ENCODE data around the gene CYFIP1. TPM values are rescaled to one million over a fixed set of nuclear protein-coding genes. Genes with fewer than 3 reads are reported as not detected.

The CYFIP1 gene
- total and polyA plus RNA-seq, 10 of the 15 experiments (the other 5 are each of a cell fraction or from before 2014, with no cell fraction given), result 3.5 to 46.2 (median 28.3) TPM

DNA sequence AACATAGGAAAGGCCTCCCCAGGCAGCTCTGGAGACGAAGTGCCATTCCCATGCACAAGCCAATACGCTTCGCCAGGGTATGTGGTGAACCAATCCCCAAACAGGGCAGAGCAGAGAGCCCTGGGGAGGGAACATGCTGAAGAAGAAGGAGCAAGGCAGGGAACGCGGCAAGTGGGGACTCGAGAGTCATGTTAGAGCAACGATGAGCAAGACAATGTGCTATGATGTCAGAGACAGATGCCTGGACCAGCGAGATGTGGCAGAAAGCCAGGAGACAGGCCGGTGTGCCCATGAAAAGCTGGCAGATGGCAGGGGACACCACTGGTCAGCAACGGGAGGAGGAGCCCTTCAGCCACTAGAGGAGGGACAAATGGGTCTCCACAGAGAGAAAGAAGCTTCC, 102.1 kb downstream of the CYFIP1 start:
- Histone ChIP-seq H3K4me3 (no peak overlapping the region), H2AFZ (ENCODE audit: control insufficient read depth, low read depth, low read length) (no peak overlapping the region), H3K4me1 (ENCODE audit: control insufficient read depth, insufficient read depth, low read length) (no peaks in the 10 kb centered on the region), H3K27me3 (replicated peaks in 1 of 2; ENCODE audit: control insufficient read depth in 2 of 2, insufficient read depth in 2 of 2, low read length in 1 of 2) (no peaks in the 10 kb centered on the region), H3K4me2 (ENCODE audit: control insufficient read depth, insufficient read depth) (no peak overlapping the region), H3K27ac (ENCODE audit: control insufficient read depth, insufficient read depth) (no peak overlapping the region), H3K9ac (ENCODE audit: control insufficient read depth, insufficient read depth, low read length) (no peak overlapping the region), H3K79me2 (ENCODE audit: control insufficient read depth, insufficient read depth, low read length) (no peaks in the 10 kb centered on the region), H4K20me1 (ENCODE audit: control insufficient read depth, insufficient read depth) (no peaks in the 10 kb centered on the region), H3K9me3 (replicated peaks; ENCODE audit: control insufficient read depth, insufficient read depth, low read length) (no peaks in the 10 kb centered on the region; the same call in 2 of the 3 replicates), H3K36me3 (ENCODE audit: control insufficient read depth in 2 of 2, insufficient read depth in 2 of 2, low read length in 1 of 2) (peaks cover 10 to 14% of the 10 kb centered on the region in 2 experiments; a peak in 3 of 4 replicates)
- no peak for FAIRE-seq
- intact Hi-C loops (cut with micrococcal nuclease; ENCODE audit: unreplicated experiment), result no loop called here
- SMC1A ChIA-PET (ENCODE audit: uncharacterized antibody, unreplicated experiment), result no interaction called here
- BruUV-seq (replicated peaks), result no TSS peak
- POLR2A ChIA-PET, result no interaction called here
- no peak for DNase-seq (ENCODE audit: low read depth, low spot score)
- WGBS (ENCODE audit: insufficient coverage, insufficient replicate concordance, low lambda C conversion rate, missing lambda C conversion rate), result 98% methylated on average over 10 of the region's 10 CpGs
- TF ChIP-seq CREM (IDR thresholded peaks at IDR 0.05; ENCODE audit: low read depth) (no peak), BRCA1 (IDR thresholded peaks at IDR 0.05; ENCODE audit: low read depth, low read length) (no peak), KAT2A (conservative IDR thresholded peaks at IDR 0.05; ENCODE audit: control insufficient read depth, low read depth, low read length) (no peak), SUPT20H (IDR thresholded peaks at IDR 0.05; ENCODE audit: borderline replicate concordance, control insufficient read depth, low read depth, low read length) (no peak), SMARCA5 (IDR thresholded peaks at IDR 0.05) (no peak), LARP7 (IDR thresholded peaks at IDR 0.05) (no peak), ZNF274 (IDR thresholded peaks at IDR 0.05; ENCODE audit: insufficient read depth, insufficient read length) (no peak), EZH2 (IDR thresholded peaks at IDR 0.05; ENCODE audit: borderline replicate concordance, control insufficient read depth, low read depth, low read length) (no peak), POLR2AphosphoS2 (IDR thresholded peaks at IDR 0.05; ENCODE audit: low read depth, low read length) (no peak), TCF12 (IDR thresholded peaks at IDR 0.05; ENCODE audit: low read depth, low read length) (no peak), SIN3A (IDR thresholded peaks at IDR 0.05; ENCODE audit: low read depth, low read length) (no peak), CHD2 (IDR thresholded peaks at IDR 0.05; ENCODE audit: borderline replicate concordance, low read depth, low read length) (no peak), ZNF384 (IDR thresholded peaks at IDR 0.05; ENCODE audit: borderline replicate concordance, low read depth, low read length) (no peak), ZZZ3 (IDR thresholded peaks at IDR 0.05; ENCODE audit: control insufficient read depth, insufficient read length, low read depth) (no peak), POU2F2 (IDR thresholded peaks at IDR 0.05; ENCODE audit: borderline replicate concordance, low read depth, low read length) (no peak), SRF (IDR thresholded peaks at IDR 0.05; ENCODE audit: low read depth in 2 of 2, low read length in 2 of 2) (no peak), ZSCAN29 (IDR thresholded peaks at IDR 0.05) (no peak)
- TF ChIP-seq, protein P1, sequence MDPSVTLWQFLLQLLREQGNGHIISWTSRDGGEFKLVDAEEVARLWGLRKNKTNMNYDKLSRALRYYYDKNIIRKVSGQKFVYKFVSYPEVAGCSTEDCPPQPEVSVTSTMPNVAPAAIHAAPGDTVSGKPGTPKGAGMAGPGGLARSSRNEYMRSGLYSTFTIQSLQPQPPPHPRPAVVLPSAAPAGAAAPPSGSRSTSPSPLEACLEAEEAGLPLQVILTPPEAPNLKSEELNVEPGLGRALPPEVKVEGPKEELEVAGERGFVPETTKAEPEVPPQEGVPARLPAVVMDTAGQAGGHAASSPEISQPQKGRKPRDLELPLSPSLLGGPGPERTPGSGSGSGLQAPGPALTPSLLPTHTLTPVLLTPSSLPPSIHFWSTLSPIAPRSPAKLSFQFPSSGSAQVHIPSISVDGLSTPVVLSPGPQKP (IDR thresholded peaks at IDR 0.05; ENCODE audit: low read depth, low read length), result no peak
- TF ChIP-seq, protein P2, sequence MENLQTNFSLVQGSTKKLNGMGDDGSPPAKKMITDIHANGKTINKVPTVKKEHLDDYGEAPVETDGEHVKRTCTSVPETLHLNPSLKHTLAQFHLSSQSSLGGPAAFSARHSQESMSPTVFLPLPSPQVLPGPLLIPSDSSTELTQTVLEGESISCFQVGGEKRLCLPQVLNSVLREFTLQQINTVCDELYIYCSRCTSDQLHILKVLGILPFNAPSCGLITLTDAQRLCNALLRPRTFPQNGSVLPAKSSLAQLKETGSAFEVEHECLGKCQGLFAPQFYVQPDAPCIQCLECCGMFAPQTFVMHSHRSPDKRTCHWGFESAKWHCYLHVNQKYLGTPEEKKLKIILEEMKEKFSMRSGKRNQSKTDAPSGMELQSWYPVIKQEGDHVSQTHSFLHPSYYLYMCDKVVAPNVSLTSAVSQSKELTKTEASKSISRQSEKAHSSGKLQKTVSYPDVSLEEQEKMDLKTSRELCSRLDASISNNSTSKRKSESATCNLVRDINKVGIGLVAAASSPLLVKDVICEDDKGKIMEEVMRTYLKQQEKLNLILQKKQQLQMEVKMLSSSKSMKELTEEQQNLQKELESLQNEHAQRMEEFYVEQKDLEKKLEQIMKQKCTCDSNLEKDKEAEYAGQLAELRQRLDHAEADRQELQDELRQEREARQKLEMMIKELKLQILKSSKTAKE (IDR thresholded peaks at IDR 0.05; ENCODE audit: low read depth, poor library complexity, severe bottlenecking), result no peak
- TF ChIP-seq, protein P3, sequence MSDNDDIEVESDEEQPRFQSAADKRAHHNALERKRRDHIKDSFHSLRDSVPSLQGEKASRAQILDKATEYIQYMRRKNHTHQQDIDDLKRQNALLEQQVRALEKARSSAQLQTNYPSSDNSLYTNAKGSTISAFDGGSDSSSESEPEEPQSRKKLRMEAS (IDR thresholded peaks at IDR 0.05; ENCODE audit: low read depth, low read length), result no peak
- in situ Hi-C loops (cut with MboI), result no loop called here
- no peak for ATAC-seq
- RAD21 ChIA-PET (ENCODE audit: unreplicated experiment), result no interaction called here
- CTCF ChIA-PET, result no interaction called here

All from GM12878 (cell line).